GM18505 (cell line): ENCODE measurements around the gene ADD1.

Experiments
- ATAC-seq: cut with Tn5 transposase; IDR thresholded peaks from one replicate; pipeline ENCODE4 v1.9.1; 2021; ENCODE audit not compliant: unreplicated experiment
- POLR2A ChIP-seq: IDR thresholded peaks from 4 replicates; pipeline ENCODE4 v1.6.1; 2011; ENCODE audit warnings: borderline replicate concordance; ENCODE audit not compliant: insufficient read depth, insufficient read length; ENCODE audit errors: extremely low read depth

ADD1 gene

GRCh38 chr4:2847302-2847871, 3.7 kb downstream of the ADD1 start:
- ATAC-seq = no peak
- TF ChIP-seq POLR2A = no peak

- TF ChIP-seq POLR2A = no peak
- no peak for ATAC-seq
Observed at GRCh38 chr4:2848449-2848848, 4.8 kb downstream of the ADD1 start.

DNA sequence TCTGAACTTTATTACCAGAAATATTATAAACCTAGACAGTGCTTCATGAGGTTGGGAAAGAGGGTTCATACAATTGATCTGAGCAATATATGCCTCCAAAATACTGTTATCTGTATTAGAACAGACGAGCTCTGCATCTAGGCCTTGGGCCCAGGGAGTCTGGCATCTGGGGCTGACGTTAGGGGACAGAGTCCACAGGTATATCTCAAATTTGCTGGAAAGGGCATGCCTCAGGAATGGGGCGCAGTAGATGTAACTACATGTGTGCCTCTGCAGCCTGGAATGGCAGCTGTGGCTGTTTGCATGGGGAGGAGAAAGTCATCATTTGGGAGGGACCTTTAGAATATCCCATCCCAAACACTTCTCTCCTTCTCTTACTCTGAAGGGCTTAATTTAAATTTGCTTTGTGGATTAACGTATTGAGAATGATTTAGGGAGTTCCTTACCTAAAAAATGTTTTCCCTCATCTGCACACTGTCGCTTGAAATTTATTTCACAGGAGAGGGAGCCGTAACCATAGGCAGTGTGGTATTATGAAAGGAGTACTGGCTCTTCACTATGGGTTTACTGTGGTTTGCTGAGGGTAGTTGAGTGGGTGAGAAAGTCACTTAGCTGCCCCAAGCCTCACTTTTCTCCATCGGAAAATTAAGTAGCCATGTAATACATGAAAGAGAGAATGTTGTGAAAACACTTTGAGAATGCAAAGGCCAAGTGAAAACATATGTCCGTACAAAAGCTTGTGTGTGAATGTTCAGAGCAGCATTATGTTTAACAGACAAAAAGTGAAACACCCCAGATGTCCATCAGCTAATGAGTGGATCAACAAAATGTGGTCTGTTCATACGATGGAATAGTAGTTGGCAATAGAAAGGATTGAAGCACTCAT, 5.9 kb downstream of the ADD1 start:
- ATAC-seq = no peak
- no peak for TF ChIP-seq POLR2A

GRCh38 chr4:2850966-2851798, 7.5 kb downstream of the ADD1 start:
- no peak for TF ChIP-seq POLR2A
- no peak for ATAC-seq

- no peak for TF ChIP-seq POLR2A
- no peak for ATAC-seq
Observed at GRCh38 chr4:2852481-2852921, 8.9 kb downstream of the ADD1 start.

- no peak for ATAC-seq
- no peak for TF ChIP-seq POLR2A
Observed at GRCh38 chr4:2855584-2855983, 11.9 kb downstream of the ADD1 start.

GRCh38 chr4:2856266-2856665, 12.6 kb downstream of the ADD1 start:
- TF ChIP-seq POLR2A = no peak
- ATAC-seq = no peak

DNA sequence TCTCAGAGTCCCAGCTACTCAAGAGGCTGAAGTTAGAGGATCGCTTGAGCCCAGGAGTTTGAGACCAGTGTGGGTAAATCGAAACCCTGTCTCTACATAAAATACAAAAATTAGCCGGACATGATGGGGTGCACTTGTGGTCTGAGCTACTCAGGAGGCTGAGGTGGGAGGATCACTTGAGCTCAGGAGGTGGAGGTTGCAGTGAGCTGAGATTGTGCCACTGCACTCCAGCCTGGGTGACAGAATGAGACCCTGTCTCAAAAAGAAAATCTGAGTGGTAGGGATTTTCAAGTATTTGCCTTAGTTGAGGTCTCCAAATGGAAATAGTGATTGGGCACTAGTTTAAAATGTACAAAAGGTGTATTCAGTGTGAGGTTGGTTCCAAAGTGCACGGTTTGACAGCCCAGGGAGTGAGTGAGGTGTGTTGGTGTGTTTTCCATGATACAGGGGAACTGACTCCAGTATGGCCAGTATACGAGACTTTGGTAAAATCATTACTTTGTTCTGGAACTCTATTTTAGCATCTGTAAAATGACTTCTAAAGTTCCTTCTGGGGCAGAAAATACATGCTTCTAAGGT, 13.8 kb downstream of the ADD1 start:
- no peak for ATAC-seq
- TF ChIP-seq POLR2A = no peak

GRCh38 chr4:2858451-2859217, 15.0 kb downstream of the ADD1 start:
- TF ChIP-seq POLR2A = no peak

GRCh38 chr4:2859514-2859913, 15.9 kb downstream of the ADD1 start:
- ATAC-seq = no peak
- TF ChIP-seq POLR2A = no peak

More at GRCh38 chr4:2858451-2859217, 15.0 kb downstream of the ADD1 start:
- ATAC-seq = no peak

DNA sequence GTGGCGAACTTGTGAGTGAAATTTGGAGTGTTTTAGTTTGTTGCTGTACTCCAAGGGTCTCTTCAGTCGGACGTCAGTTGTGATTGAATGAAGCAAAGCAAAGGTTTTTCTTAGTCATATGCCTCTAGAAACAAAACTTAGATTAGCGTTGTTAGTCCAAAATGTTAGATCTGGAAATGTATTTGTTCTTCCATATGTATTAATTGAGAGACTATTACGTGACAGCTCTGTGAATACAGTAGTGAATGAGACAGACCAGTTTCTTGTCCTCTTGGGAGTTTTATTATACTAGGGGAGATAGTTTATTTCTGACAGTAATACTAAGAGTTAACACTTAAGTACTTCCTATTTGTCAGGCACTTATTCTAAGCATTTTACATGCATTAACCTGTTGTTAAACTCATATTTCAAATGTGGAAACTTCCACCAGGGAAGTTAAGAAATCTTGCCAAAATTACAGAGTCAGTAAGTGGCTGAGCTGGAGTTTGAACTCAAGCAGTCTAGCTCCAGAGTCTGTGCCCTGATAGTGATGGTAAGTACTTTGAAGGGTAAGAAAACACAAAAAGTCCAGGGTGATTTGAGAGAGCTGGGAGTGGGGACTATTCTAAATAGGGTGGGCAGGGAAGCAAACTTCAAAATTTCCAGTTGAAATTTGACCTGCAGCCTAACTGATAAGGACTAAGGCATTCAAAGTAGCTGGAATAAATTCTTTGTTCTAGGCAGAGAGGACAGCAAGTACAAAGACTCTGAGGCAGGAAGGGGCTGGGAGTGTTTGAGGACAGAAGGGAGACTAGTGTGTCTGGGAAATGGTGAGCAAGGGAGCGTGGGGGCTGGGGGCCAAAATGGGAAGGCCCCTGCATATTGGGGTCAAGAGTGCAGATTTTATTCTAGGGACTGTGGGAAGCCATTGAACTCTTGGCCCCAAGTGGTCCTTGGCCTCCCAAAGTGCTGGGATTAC, 17.0 kb downstream of the ADD1 start:
- no peak for ATAC-seq
- no peak for TF ChIP-seq POLR2A
